Measurements from ENCODE around the gene ECD. TPM values are rescaled to one million over a fixed set of nuclear protein-coding genes. Genes with fewer than 3 reads are reported as not detected.
"Not testable (repeated sequence)": the region's sequence is repeated elsewhere in the genome, so short reads cannot be mapped to it uniquely, and the experiment has no call there.

ECD gene
- total RNA-seq, 2 donors from 2014 or later = 41.3 to 50.5 TPM

- Mint-ChIP-seq H3K27me3 (no peaks in the 10 kb centered on the region), H3K4me3 (no peak overlapping the region), H3K27ac (no peak overlapping the region), H3K4me1 (peaks cover 2% of the 10 kb centered on the region), H3K36me3 (ENCODE audit: low read depth) (peaks cover 8% of the 10 kb centered on the region)
- DNase-seq (no peak), ATAC-seq (no peak)
- no peaks in the 10 kb centered on the region for H3K9me3 ChIP-seq (ENCODE audit: control insufficient read depth, low read length, poor library complexity, severe bottlenecking)
These were observed 26.2 kb downstream of the ECD start for GRCh38 chr10:73141603-73142002.

DNA sequence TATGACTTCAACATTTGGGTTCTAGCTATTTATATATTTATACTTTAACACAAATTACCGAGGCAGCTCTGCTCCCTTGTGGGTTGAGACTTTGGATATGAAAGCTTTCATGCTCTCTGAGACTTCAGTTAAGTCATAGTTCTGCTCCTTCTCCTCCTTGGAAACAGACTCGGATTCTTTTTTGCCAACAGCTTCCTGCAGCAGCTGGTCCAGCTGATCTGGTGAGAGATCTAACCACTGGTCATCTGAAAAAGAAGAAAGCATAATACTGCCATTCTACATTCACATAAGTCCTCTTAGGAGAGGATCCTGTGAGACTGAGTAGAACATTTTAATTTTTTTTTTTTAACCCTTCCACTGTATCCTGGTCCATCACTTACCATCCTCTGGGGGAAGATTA is 28.6 kb downstream of the ECD start:
- Mint-ChIP-seq H3K36me3 (ENCODE audit: low read depth) (peaks cover 8% of the 10 kb centered on the region), H3K27ac (peak overlapping the region; percentile 54), H3K4me3 (no peak overlapping the region), H3K4me1 (peaks cover 2% of the 10 kb centered on the region), H3K27me3 (no peaks in the 10 kb centered on the region)
- DNase-seq = no peak
- ATAC-seq = no peak
- H3K9me3 ChIP-seq (ENCODE audit: control insufficient read depth, low read length, poor library complexity, severe bottlenecking) = no peaks in the 10 kb centered on the region

GRCh38 chr10:73136627-73137026 is 31.2 kb downstream of the ECD start:
- ATAC-seq = no peak
- Mint-ChIP-seq H3K27ac (no peak overlapping the region), H3K27me3 (no peaks in the 10 kb centered on the region), H3K36me3 (ENCODE audit: low read depth) (peaks cover 7% of the 10 kb centered on the region), H3K4me3 (no peak overlapping the region), H3K4me1 (peaks cover 3% of the 10 kb centered on the region)
- DNase-seq = no peak
- H3K9me3 ChIP-seq (ENCODE audit: control insufficient read depth, low read length, poor library complexity, severe bottlenecking) = no peaks in the 10 kb centered on the region

GRCh38 chr10:73134727-73135126 is 33.1 kb downstream of the ECD start:
- Mint-ChIP-seq H3K27me3 (no peaks in the 10 kb centered on the region), H3K4me3 (no peak overlapping the region), H3K36me3 (ENCODE audit: low read depth) (peaks cover 9% of the 10 kb centered on the region), H3K27ac (no peak overlapping the region), H3K4me1 (peaks cover 4% of the 10 kb centered on the region)
- no peak for DNase-seq
- no peaks in the 10 kb centered on the region for H3K9me3 ChIP-seq (ENCODE audit: control insufficient read depth, low read length, poor library complexity, severe bottlenecking)
- no peak for ATAC-seq

DNA sequence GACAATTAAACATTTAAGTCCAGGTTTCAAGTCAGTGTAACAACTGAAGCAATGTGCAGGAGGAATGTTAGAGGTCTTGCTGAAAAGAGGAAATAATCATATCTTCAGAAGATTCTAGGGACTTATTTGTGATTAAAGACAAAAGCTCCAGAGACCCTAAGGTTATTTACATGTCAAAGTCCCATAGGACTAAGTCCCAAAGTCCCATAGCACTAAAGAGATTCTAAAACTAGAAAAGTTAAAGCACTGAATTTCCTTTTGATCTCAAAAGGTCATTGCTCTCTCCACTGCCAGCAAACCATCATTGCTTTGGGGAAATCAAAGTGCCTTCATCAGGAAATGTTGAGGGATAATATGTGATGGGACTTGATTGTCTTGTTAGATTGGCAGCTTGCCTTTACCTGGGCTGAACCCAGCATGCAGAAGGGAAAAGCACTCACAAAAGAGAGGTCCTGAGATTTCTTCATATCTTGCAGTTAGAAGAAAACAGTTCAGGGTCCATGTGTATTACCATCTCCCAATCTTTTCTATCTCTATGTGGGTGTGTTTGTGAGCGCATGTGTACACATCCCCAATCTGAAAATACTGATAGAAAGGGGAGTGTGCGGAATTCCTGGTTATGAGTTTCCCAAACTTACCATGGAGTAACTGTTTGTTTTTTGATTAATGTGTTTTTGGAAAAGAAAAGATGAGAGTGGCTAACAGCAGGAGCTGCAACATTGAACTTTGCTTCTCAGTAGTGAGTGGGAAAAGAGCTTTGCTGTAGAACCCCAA is 35.7 kb downstream of the ECD start:
- Mint-ChIP-seq H3K4me1 (peaks cover 2% of the 10 kb centered on the region), H3K27ac (peak overlapping the region; percentile 2), H3K36me3 (ENCODE audit: low read depth) (peaks cover 6% of the 10 kb centered on the region), H3K4me3 (no peak overlapping the region), H3K27me3 (no peaks in the 10 kb centered on the region)
- H3K9me3 ChIP-seq (ENCODE audit: control insufficient read depth, low read length, poor library complexity, severe bottlenecking) = no peaks in the 10 kb centered on the region
- no peak for DNase-seq
- no peak for ATAC-seq

- no peak for DNase-seq
- H3K9me3 ChIP-seq (ENCODE audit: control insufficient read depth, low read length, poor library complexity, severe bottlenecking) = no peaks in the 10 kb centered on the region
- Mint-ChIP-seq H3K27ac (peak overlapping the region; percentile 2), H3K4me1 (peaks cover 2% of the 10 kb centered on the region), H3K36me3 (ENCODE audit: low read depth) (peaks cover 6% of the 10 kb centered on the region), H3K27me3 (no peaks in the 10 kb centered on the region), H3K4me3 (no peak overlapping the region)
- no peak for ATAC-seq
These were observed 36.5 kb downstream of the ECD start for GRCh38 chr10:73131301-73131700.

DNA sequence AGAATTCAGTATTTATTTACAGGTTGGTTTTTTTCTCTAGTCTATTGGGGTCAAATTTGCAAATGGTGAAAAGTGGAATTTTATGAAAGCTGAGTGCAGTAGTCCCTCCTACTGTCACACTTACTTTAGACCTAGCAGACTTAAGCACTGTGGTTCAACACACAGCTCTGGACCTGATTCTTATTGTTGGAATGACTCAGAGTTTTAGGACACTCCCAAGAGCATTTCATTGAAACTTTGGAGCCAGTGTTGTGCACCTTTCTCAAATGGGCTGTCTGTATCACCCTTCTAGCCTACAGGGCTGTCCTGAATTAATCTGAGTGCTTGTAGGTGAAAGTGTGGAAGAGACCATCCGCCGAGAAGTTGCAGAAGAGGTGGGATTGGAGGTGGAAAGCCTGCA is 41.5 kb downstream of the ECD start:
- peak overlapping the region; percentile 19 for H3K4me3 Mint-ChIP-seq
- peaks cover 2% of the 10 kb centered on the region for H3K36me3 Mint-ChIP-seq (ENCODE audit: low read depth)
- no peaks in the 10 kb centered on the region for H3K9me3 ChIP-seq (ENCODE audit: control insufficient read depth, low read length, poor library complexity, severe bottlenecking)
- peaks cover 3% of the 10 kb centered on the region for H3K4me1 Mint-ChIP-seq
- H3K27ac Mint-ChIP-seq = peak overlapping the region; percentile 39
- H3K27me3 Mint-ChIP-seq = no peaks in the 10 kb centered on the region
- ATAC-seq = no peak
- no peak for DNase-seq

DNA sequence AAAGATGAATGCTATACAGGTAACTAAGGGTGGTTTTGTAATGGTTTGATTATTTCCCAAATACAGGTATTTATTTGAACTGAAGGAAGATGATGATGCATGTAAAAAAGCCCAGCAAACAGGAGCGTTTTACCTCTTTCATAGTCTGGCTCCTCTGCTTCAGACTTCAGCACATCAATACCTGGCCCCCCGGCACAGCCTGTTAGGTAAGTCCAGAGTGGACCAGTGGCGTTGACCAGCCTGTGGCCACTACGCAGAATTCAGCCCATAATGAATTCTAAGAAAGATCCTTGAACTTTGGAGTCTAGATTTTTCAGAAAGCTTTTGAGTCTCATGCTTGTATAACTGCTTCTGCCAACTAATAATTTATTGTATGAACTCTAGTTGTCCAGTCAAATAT is 47.9 kb downstream of the ECD start:
- no peak for ATAC-seq
- no peaks in the 10 kb centered on the region for H3K36me3 Mint-ChIP-seq (ENCODE audit: low read depth)
- no peaks in the 10 kb centered on the region for H3K9me3 ChIP-seq (ENCODE audit: control insufficient read depth, low read length, poor library complexity, severe bottlenecking)
- no peak overlapping the region for H3K27ac Mint-ChIP-seq
- no peak overlapping the region for H3K4me3 Mint-ChIP-seq
- H3K4me1 Mint-ChIP-seq = peaks cover 7% of the 10 kb centered on the region
- no peaks in the 10 kb centered on the region for H3K27me3 Mint-ChIP-seq
- DNase-seq = no peak

DNA sequence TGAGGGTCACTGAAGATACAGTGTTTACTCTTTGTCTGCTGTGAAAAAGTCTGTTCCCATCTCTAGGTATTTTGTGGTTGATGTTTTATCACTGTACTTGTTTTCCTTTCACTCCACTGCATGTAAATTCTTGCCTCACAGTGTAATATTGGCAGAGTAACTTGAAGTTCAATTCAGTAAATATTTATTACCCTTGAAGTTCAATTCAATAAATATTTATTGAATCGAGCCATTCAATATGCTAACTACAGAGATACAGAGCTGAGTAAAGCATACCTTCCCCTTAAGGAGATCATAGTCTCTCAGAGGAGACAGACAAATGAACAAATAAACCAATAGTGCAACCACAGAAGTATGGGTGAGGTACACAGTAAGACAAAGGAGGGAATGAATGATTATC is 48.4 kb downstream of the ECD start:
- no peak overlapping the region for H3K4me3 Mint-ChIP-seq
- no peaks in the 10 kb centered on the region for H3K9me3 ChIP-seq (ENCODE audit: control insufficient read depth, low read length, poor library complexity, severe bottlenecking)
- peak overlapping the region; percentile 32 for H3K27ac Mint-ChIP-seq
- no peaks in the 10 kb centered on the region for H3K27me3 Mint-ChIP-seq
- peaks cover 7% of the 10 kb centered on the region for H3K4me1 Mint-ChIP-seq
- no peak for ATAC-seq
- no peaks in the 10 kb centered on the region for H3K36me3 Mint-ChIP-seq (ENCODE audit: low read depth)
- DNase-seq = no peak

DNA sequence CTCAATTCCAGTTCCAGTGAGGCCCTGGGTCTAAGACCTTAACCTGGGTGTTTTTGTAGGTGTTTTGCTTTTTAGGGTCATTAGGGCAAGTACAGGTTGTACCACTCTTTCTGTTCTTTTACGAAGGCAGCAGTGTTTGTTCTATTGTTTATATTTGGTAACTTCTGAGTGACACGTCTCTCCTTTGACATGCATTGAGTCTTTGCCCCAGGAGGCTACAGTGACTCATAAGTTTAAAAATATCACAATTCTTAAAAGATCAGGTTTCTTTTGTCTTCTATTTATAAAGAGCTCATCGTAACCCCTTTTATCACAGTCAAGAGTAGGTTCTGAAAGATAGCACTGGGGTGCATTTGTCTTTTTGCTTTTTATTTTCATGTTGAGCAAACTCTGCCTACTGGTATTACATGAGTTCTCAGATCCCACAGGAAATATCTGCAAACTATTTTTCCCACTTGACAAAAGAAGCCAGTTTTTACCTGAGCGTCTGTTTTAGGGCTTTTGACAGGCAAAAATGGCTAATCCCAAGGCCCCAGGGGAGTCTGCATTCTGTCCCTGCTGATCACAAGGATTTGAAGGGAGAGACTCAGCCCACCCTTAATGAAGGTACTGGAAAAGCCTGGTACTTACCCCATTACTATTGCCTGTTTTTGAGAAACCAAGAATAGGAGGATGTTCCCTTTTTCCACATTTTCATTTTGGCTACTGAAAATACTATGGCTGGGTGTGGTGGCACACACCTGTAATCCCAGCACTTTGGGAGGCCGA is 49.6 kb downstream of the ECD start:
- DNase-seq = no peak
- H3K4me3 Mint-ChIP-seq = no peak overlapping the region
- no peaks in the 10 kb centered on the region for H3K27me3 Mint-ChIP-seq
- H3K4me1 Mint-ChIP-seq = peaks cover 7% of the 10 kb centered on the region
- no peaks in the 10 kb centered on the region for H3K36me3 Mint-ChIP-seq (ENCODE audit: low read depth)
- peak overlapping the region; percentile 32 for H3K27ac Mint-ChIP-seq
- no peaks in the 10 kb centered on the region for H3K9me3 ChIP-seq (ENCODE audit: control insufficient read depth, low read length, poor library complexity, severe bottlenecking)
- ATAC-seq = no peak

DNA sequence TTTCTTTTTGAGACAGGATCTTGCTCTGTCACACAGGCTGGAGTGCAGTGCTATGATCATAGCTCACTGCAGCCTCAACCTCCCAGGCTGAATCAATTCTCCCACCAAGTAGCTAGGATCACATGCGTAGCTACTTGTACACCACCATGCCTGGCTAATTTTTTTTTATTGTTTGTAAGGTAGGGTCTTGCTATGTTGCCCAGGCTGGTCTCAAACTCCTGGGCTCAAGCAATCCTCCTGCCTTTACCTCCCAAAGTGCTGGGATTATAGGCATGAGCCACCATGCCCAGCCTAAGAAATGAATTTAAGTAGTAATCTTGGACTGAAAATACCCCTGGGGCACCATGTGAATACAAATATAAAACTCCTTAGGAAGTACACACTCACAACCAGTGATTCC is 51.8 kb downstream of the ECD start:
- Mint-ChIP-seq H3K27me3 (no peaks in the 10 kb centered on the region), H3K36me3 (ENCODE audit: low read depth) (no peaks in the 10 kb centered on the region), H3K4me1 (peaks cover 4% of the 10 kb centered on the region), H3K4me3 (no peak overlapping the region), H3K27ac (no peak overlapping the region)
- DNase-seq = no peak
- H3K9me3 ChIP-seq (ENCODE audit: control insufficient read depth, low read length, poor library complexity, severe bottlenecking) = no peaks in the 10 kb centered on the region
- ATAC-seq = no peak

DNA sequence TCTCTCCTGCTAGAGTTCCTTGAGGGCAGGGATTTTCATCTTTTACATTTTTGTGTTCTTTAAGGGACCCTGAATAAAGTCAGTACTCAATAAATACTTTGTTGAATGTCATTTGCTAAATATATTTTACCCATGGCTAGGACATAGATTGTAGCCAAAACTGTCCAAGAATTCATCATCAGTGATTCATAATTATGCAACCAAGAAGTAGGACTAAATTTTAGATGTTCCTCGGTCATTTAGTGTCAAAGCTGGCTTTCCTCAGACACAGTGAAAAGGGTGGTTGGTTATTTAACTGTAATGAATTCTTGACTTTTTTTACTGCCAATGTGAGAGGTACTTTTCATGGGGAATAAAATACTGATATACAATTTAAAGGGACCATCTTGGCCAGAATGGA is 54.3 kb downstream of the ECD start:
- ATAC-seq = no peak
- Mint-ChIP-seq H3K27me3 (no peaks in the 10 kb centered on the region), H3K27ac (no peak overlapping the region), H3K36me3 (ENCODE audit: low read depth) (no peaks in the 10 kb centered on the region), H3K4me1 (peaks cover 3% of the 10 kb centered on the region), H3K4me3 (no peak overlapping the region)
- no peaks in the 10 kb centered on the region for H3K9me3 ChIP-seq (ENCODE audit: control insufficient read depth, low read length, poor library complexity, severe bottlenecking)
- DNase-seq = no peak

- not testable (repeated sequence) for H3K27ac Mint-ChIP-seq; H3K4me3 Mint-ChIP-seq; H3K4me1 Mint-ChIP-seq; DNase-seq; H3K27me3 Mint-ChIP-seq; ATAC-seq; H3K9me3 ChIP-seq (ENCODE audit: control insufficient read depth, low read length, poor library complexity, severe bottlenecking); H3K36me3 Mint-ChIP-seq (ENCODE audit: low read depth)
These were observed 55.8 kb downstream of the ECD start for GRCh38 chr10:73112032-73112431.
